ENCODE results near the gene HPSE2.

DNA sequence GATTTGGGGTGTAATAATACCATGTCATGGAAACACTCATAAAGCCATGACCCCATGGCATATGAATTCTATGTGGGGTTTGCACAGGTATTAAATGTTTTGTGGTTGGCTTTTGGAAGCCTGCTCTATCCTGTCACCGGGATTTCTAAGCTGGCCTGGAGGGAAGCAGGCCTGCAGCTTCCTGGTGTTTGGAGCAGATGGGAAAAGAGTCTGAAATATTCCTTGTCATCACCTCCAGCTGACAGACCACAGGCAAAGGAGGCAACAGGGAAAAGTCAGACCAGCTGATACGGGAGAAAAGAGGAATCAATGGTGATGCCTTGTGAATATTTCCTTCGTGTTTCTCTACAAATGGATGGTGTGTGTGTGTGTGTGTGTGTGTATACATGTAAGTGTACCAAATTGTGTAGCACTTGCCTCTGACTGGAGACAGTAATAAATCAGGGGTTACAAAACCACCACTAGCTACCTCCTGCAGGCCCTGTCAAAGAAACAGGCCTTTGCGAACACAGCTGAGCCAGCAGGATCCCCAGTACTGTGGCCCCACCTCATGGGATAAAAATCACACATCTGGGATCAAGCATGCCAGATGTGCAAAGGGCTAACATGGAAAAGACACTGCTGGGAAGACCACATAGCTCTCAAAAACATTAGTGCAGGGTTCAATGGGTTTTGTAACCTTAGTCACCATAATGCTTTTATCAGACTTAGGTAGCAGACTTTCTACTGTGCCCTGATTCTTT is 668.1 kb downstream of the HPSE2 start:
- TF ChIP-seq CTCF (IDR thresholded peaks at IDR 0.05) (no peak), POLR2A (IDR thresholded peaks at IDR 0.05) (no peak)
